C4-2B (cell line): ENCODE results near the gene SMC3.

Experiments
- H3K27ac ChIP-seq: fragments of 450-650 bp; 2 replicates; pipeline ENCODE4 v1.5.1; 2017
- CTCF ChIP-seq: fragments of 450-650 bp; conservative IDR thresholded peaks from 2 replicates; pipeline ENCODE4 v1.5.1; 2017; ENCODE audit warnings: mild to moderate bottlenecking
- ZFX ChIP-seq: fragments of 450-650 bp; IDR thresholded peaks from 2 replicates; pipeline ENCODE4 v1.6.1; 2017

SMC3 gene

GRCh38 chr10:110612629-110613028, 45.1 kb downstream of the SMC3 start:
- H3K27ac ChIP-seq: no peak overlapping the region
- no peak for TF ChIP-seq ZFX
- TF ChIP-seq CTCF: no peak

- H3K27ac ChIP-seq: no peak overlapping the region
- TF ChIP-seq ZFX: no peak
These were observed 46.0 kb downstream of the SMC3 start for GRCh38 chr10:110613341-110613995.

GRCh38 chr10:110613996-110614495, 46.6 kb downstream of the SMC3 start:
- TF ChIP-seq CTCF: no peak
- TF ChIP-seq ZFX: no peak
- no peak overlapping the region for H3K27ac ChIP-seq

GRCh38 chr10:110615057-110615747, 47.7 kb downstream of the SMC3 start:
- H3K27ac ChIP-seq: no peak overlapping the region
- TF ChIP-seq CTCF: no peak

- no peak for TF ChIP-seq ZFX
- no peak for TF ChIP-seq CTCF
- H3K27ac ChIP-seq: no peak overlapping the region
These were observed 49.1 kb downstream of the SMC3 start for GRCh38 chr10:110616493-110617033.

GRCh38 chr10:110617425-110618229, 50.1 kb downstream of the SMC3 start:
- TF ChIP-seq CTCF: no peak
- TF ChIP-seq ZFX: no peak
- H3K27ac ChIP-seq: no peak overlapping the region

GRCh38 chr10:110618230-110618610, 50.7 kb downstream of the SMC3 start:
- no peak for TF ChIP-seq CTCF
- TF ChIP-seq ZFX: no peak
- no peak overlapping the region for H3K27ac ChIP-seq
